ENCODE measurements around the gene VPS52. TPM values are rescaled to one million over a fixed set of nuclear protein-coding genes. Genes with fewer than 3 reads are reported as not detected.
"Not testable (repeated sequence)": the region's sequence is repeated elsewhere in the genome, so short reads cannot be mapped to it uniquely, and the experiment has no call there.

VPS52 gene
- total RNA-seq, 4 donors from 2014 or later = 34.1 to 45.5 (median 39.8) TPM

DNA sequence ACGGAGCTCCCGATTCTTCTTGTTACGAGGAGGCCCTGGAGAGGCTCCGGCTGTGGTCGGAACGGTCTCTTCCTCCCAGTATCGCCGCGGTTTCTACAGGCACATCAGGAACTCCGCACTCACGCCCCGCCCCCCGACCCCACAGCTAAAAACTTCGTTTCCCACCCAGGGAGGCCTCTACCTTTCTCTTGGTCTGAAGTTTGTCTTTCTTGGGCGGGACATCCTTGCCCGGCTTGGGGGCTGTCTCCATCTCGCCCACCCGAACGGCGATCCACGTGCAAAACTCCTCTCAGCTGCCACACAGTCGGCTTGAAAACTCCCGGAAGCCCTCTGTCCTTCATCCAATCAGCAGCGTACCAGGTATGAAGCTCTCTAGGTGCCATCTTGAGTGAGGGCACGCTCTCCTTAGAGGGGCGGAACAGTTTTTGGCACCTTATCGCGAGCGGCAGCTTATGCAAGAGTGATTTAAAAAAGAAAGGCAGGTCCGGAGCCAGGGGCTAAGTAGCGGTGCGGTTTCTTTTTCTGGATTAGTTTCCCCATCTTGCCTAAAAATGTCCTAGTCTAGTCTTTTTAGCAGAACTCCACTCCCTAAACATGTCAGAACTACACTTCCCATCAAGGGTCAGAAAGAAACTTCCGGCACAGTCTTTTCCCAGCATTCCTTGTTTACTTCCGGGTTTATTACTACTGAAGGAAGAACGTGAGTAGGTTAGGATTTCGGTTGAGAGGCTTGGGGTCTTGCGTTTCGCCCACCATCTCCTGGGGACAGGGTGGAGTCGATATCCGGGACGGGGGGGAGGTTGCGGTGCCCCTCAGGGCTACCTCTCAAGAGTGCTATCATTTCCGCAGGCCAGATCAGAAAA is 17.5 kb upstream of the VPS52 start, which contains the start of the genes PFDN6 and WDR46:
PFDN6 (plus strand) TSS at position 681 of the 863 bp plus-strand sequence. CDS start 256 bp downstream, outside the sequence.
WDR46 (minus strand) TSS at position 319 of the 863 bp plus-strand sequence; CDS start at position 250, 69 bp downstream.
- intact Hi-C loops (cut with DNase I) = no loop called here
- Histone ChIP-seq H3K27ac (peak within 1 kb of the TSS; percentile 68 to 92 (median 82)), H3K9me3 (no peaks in the 10 kb centered on the region), H3K4me1 (peaks cover 21 to 42% (median 25%) of the 10 kb centered on the region in 3 donors), H3K36me3 (peaks cover 12 to 76% (median 30%) of the 10 kb centered on the region in 3 donors), H3K4me3 (peak within 1 kb of the TSS; percentile 53 to 84 (median 82)), H3K27me3 (no peaks in the 10 kb centered on the region)
- 1 to 2% methylated on average over 23 to 25 of the region's 43 CpGs for WGBS, 2 donors
- no peak for DNase-seq
- TF ChIP-seq CTCF (IDR thresholded peaks at IDR 0.05) = no peak
- peak in 1 of 4 donors; percentile 45 for TF ChIP-seq POLR2A (IDR thresholded peaks at IDR 0.05)

DNA sequence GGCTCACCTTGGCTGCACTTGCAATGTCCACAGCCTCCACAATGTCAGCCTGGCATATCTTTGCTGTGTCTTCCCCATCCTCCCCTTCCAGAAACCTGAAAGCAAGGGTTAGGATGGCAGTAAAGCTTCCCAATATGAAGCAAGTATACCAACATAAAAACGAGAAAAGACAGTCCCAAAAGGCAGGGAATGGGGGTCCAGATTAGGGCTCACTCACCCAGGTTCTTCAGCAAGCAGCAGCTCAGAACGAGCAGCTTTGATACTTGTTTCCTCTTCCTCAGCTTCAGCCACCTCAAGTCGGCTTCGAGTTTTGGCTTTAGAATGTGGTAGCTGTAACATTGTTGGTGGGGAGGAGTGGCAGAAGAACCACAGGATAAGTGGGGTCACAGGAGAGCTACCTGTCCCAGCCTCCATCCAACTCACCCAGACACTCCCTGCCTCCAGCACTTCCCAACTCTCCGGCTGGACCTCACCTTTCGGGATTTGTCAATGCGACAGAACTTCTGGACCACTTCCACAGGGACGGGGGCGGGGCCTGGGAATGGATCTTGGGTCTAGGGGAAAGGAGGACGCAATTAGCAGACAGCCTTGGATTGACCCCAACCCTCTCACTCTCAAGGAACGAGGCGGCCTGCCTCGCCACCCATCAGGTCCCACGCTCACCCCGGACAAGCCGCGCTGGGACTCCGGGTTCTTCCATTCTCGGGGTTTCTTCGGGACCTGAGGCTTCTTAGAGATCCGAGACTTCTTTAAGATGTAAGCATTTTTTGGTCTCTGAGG is 16.7 kb upstream of the VPS52 start:
- WGBS, 2 donors = 3 to 23% methylated on average over 9 to 17 of the region's 21 CpGs

GRCh38 chr6:33286946-33287914 is 15.6 kb upstream of the VPS52 start:
- intact Hi-C loops (cut with DNase I) = no loop called here
- peaks cover 12 to 76% (median 17%) of the 10 kb centered on the region in 3 donors for H3K36me3 ChIP-seq

More for the DNA sequence above, 16.7 kb upstream of the VPS52 start:
- peak overlapping the region; percentile 68 to 92 (median 82) for H3K27ac ChIP-seq
- peaks cover 12 to 76% (median 22%) of the 10 kb centered on the region in 3 donors for H3K36me3 ChIP-seq
- no peaks in the 10 kb centered on the region for H3K9me3 ChIP-seq
- H3K4me1 ChIP-seq = peaks cover 21 to 41% (median 25%) of the 10 kb centered on the region in 3 donors
- peak overlapping the region; percentile 53 to 84 (median 82) for H3K4me3 ChIP-seq
- TF ChIP-seq POLR2A (IDR thresholded peaks at IDR 0.05) = no peak
- no peak for TF ChIP-seq CTCF (IDR thresholded peaks at IDR 0.05)
- intact Hi-C loops (cut with DNase I) = no loop called here
- no peaks in the 10 kb centered on the region for H3K27me3 ChIP-seq
- DNase-seq = no peak

GRCh38 chr6:33285214-33285613 is 13.5 kb upstream of the VPS52 start:
- H3K4me3 ChIP-seq; H3K27ac ChIP-seq; intact Hi-C loops (cut with DNase I); DNase-seq; H3K9me3 ChIP-seq; H3K27me3 ChIP-seq: not testable (repeated sequence)
- Histone ChIP-seq H3K36me3 (peaks cover 11 to 79% (median 18%) of the 10 kb centered on the region in 3 donors), H3K4me1 (peaks cover 16 to 29% (median 16%) of the 10 kb centered on the region in 3 donors)
- WGBS, 2 donors = 80 to 90% methylated on average over 4 of the region's 4 CpGs

More at GRCh38 chr6:33286946-33287914, 15.6 kb upstream of the VPS52 start:
- no peak for TF ChIP-seq CTCF (IDR thresholded peaks at IDR 0.05)
- no peak for TF ChIP-seq POLR2A (IDR thresholded peaks at IDR 0.05)
- Histone ChIP-seq H3K4me3 (no peak overlapping the region), H3K9me3 (no peaks in the 10 kb centered on the region), H3K27me3 (no peaks in the 10 kb centered on the region), H3K27ac (no peak overlapping the region), H3K4me1 (peaks cover 21 to 41% (median 25%) of the 10 kb centered on the region in 3 donors)
- no peak for DNase-seq
- 91 to 92% methylated on average over 18 to 20 of the region's 22 CpGs for WGBS, 2 donors
